ENCODE measurements around the gene PARD3.

PARD3 gene

GRCh38 chr10:34520510-34520909 lies 294.6 kb downstream of the PARD3 start:
- no peak overlapping the region for H3K4me3 ChIP-seq (ENCODE audit: low read depth, low read length)
- DNase-seq (ENCODE audit: low read depth) = no peak
- TF ChIP-seq CTCF (IDR thresholded peaks at IDR 0.05; ENCODE audit: control insufficient read depth, extremely low read depth, insufficient read depth) = no peak

GRCh38 chr10:34520084-34520483 lies 295.0 kb downstream of the PARD3 start:
- no peak overlapping the region for H3K4me3 ChIP-seq (ENCODE audit: low read depth, low read length)
- peak; percentile 52 for DNase-seq (ENCODE audit: low read depth)

GRCh38 chr10:34514290-34514689 lies 300.8 kb downstream of the PARD3 start:
- no peak overlapping the region for H3K4me3 ChIP-seq (ENCODE audit: low read depth, low read length)
- no peak for DNase-seq (ENCODE audit: low read depth)
- TF ChIP-seq CTCF (IDR thresholded peaks at IDR 0.05; ENCODE audit: control insufficient read depth, extremely low read depth, insufficient read depth) = no peak

More at GRCh38 chr10:34520084-34520483, 295.0 kb downstream of the PARD3 start:
- TF ChIP-seq CTCF (IDR thresholded peaks at IDR 0.05; ENCODE audit: control insufficient read depth, extremely low read depth, insufficient read depth) = no peak

- no peak for DNase-seq (ENCODE audit: low read depth)
- H3K4me3 ChIP-seq (ENCODE audit: low read depth, low read length) = no peak overlapping the region
- TF ChIP-seq CTCF (IDR thresholded peaks at IDR 0.05; ENCODE audit: control insufficient read depth, extremely low read depth, insufficient read depth) = no peak
Measured at GRCh38 chr10:34513636-34514035, 301.5 kb downstream of the PARD3 start.

- no peak overlapping the region for H3K4me3 ChIP-seq (ENCODE audit: low read depth, low read length)
- DNase-seq (ENCODE audit: low read depth) = no peak
- no peak for TF ChIP-seq CTCF (IDR thresholded peaks at IDR 0.05; ENCODE audit: control insufficient read depth, extremely low read depth, insufficient read depth)
Measured at GRCh38 chr10:34507217-34507616, 307.9 kb downstream of the PARD3 start.

- TF ChIP-seq CTCF (IDR thresholded peaks at IDR 0.05; ENCODE audit: control insufficient read depth, extremely low read depth, insufficient read depth) = no peak
- DNase-seq (ENCODE audit: low read depth) = no peak
- H3K4me3 ChIP-seq (ENCODE audit: low read depth, low read length) = no peak overlapping the region
Measured at GRCh38 chr10:34506786-34507185, 308.3 kb downstream of the PARD3 start.

- no peak for TF ChIP-seq CTCF (IDR thresholded peaks at IDR 0.05; ENCODE audit: control insufficient read depth, extremely low read depth, insufficient read depth)
- no peak overlapping the region for H3K4me3 ChIP-seq (ENCODE audit: low read depth, low read length)
- no peak for DNase-seq (ENCODE audit: low read depth)
Measured at GRCh38 chr10:34505338-34505737, 309.8 kb downstream of the PARD3 start.
